A549 (cell line): ENCODE measurements around the gene MOV10. TPM values are rescaled to one million over a fixed set of nuclear protein-coding genes. Genes with fewer than 3 reads are reported as not detected.

Experiments used
- ATAC-seq, 2 experiments: fragments of 200-7000 bp in 1 of 2; fragments of >200 bp in 1 of 2; cut with Nextera tagmentation in 1 of 2; cut with Tn5 transposase in 1 of 2; 3 replicates each; pipeline versions ENCODE4 v1.8.0 to v1.9.1; 2018 to 2020; ENCODE audit warnings: mild to moderate bottlenecking in 1 of 2, moderate library complexity in 1 of 2
- CTCF ChIA-PET: fragments of 300-600 bp; sonication (Branson Sonifier 250); formaldehyde crosslinking; extraction: SDS; loops from one replicate; lab custom pipeline; 2021; ENCODE audit warnings: antibody characterized with exemption, inconsistent platforms; lab: Yijun Ruan, JAX
- POLR2A ChIA-PET: fragments of 350-600 bp; formaldehyde crosslinking; extraction: SDS; loops from one replicate; lab custom pipeline; 2021; ENCODE audit warnings: antibody characterized with exemption, inconsistent platforms; lab: Yijun Ruan, JAX
- DNase-seq, 2 experiments: peaks; one replicate each; pipeline versions ENCODE4 v3.0.0 to v3.0.0-alpha.2; 2011 to 2016; ENCODE audit warnings: low read depth in 1 of 2, low spot score in 1 of 2
- FAIRE-seq: peaks from 2 replicates; lab custom pipeline; 2011; peaks lifted over from hg19 to GRCh38; lab: Jason Lieb, UNC
- H3K27ac ChIP-seq, 2 experiments: fragments of >200 bp; sonication (Bioruptor Twin); formaldehyde crosslinking; 3 replicates each; pipeline ENCODE4 v1.5.1; 2016 to 2017
- H3K4me1 ChIP-seq: fragments of >200 bp; sonication (Bioruptor Twin); formaldehyde crosslinking; 3 replicates; pipeline ENCODE4 v1.6.1; 2016
- H3K4me2 ChIP-seq: fragments of >200 bp; sonication (Bioruptor Twin); formaldehyde crosslinking; 3 replicates; pipeline ENCODE4 v1.6.1; 2016
- H3K4me3 ChIP-seq: fragments of >200 bp; sonication (Bioruptor Twin); formaldehyde crosslinking; 3 replicates; pipeline ENCODE4 v1.5.1; 2016
- H3K9me3 ChIP-seq: fragments of >200 bp; sonication (Bioruptor Twin); formaldehyde crosslinking; 3 replicates; pipeline ENCODE4 v1.6.1; 2016
- CBX8 ChIP-seq: fragments of 200-600 bp; sonication (generic); IDR thresholded peaks from 2 replicates; pipeline ENCODE4 v1.6.1; 2016
- CHD4 ChIP-seq: fragments of 200-600 bp; sonication (generic); IDR thresholded peaks from 2 replicates; pipeline ENCODE4 v1.6.1; 2016; ENCODE audit warnings: antibody characterized with exemption, mild to moderate bottlenecking, borderline replicate concordance
- EHF ChIP-seq: fragments of 250-450 bp; sonication (Bioruptor Pico); IDR thresholded peaks from 2 replicates; pipeline ENCODE4 v1.5.0; 2020; ENCODE audit warnings: mild to moderate bottlenecking
- EHMT2 ChIP-seq: fragments of 200-600 bp; sonication (generic); IDR thresholded peaks from 2 replicates; pipeline ENCODE4 v1.6.1; 2016; ENCODE audit warnings: antibody characterized with exemption, low read depth, mild to moderate bottlenecking, moderate library complexity
- ELK1 ChIP-seq: fragments of 150-350 bp; IDR thresholded peaks from 2 replicates; pipeline ENCODE4 v1.6.1; 2014; ENCODE audit warnings: low read depth, mild to moderate bottlenecking, low read length
- EP300 ChIP-seq, 2 experiments: fragments of >200 bp; sonication (Bioruptor Twin); formaldehyde crosslinking; IDR thresholded peaks; 2 replicates in 1 of 2; 3 replicates in 1 of 2; pipeline ENCODE4 v1.6.1; 2016 to 2017
- FOSL2 ChIP-seq, 2 experiments: fragments of 450-650 bp in 1 of 2; fragments of >200 bp in 1 of 2; sonication (Bioruptor Twin) in 1 of 2; formaldehyde crosslinking; IDR thresholded peaks; 2 replicates each; pipeline versions ENCODE4 v1.5.0 to v1.6.1; 2016 to 2020; ENCODE audit warnings: mild to moderate bottlenecking in 1 of 2, moderate library complexity in 1 of 2
- HEYL ChIP-seq: fragments of 250-450 bp; sonication (Bioruptor Pico); IDR thresholded peaks from 2 replicates; pipeline ENCODE4 v1.8.0; 2021; ENCODE audit warnings: mild to moderate bottlenecking, moderate library complexity
- HOXB13 ChIP-seq: fragments of 250-450 bp; sonication (Bioruptor Pico); IDR thresholded peaks from 2 replicates; pipeline ENCODE4 v1.5.0; 2020; ENCODE audit warnings: low read depth, mild to moderate bottlenecking, moderate library complexity
- HOXB5 ChIP-seq: fragments of 250-450 bp; sonication (Bioruptor Pico); IDR thresholded peaks from 2 replicates; pipeline ENCODE4 v1.5.0; 2020; ENCODE audit warnings: mild to moderate bottlenecking, moderate library complexity
- KDM1A ChIP-seq: fragments of 200-600 bp; sonication (generic); IDR thresholded peaks from 2 replicates; pipeline ENCODE4 v1.6.1; 2016; ENCODE audit warnings: low read depth, mild to moderate bottlenecking
- MAFK ChIP-seq: fragments of 450-650 bp; IDR thresholded peaks from 2 replicates; pipeline ENCODE4 v1.6.1; 2014; ENCODE audit not compliant: partially characterized antibody
- NFE2L2 ChIP-seq: fragments of 150-350 bp; conservative IDR thresholded peaks from 2 replicates; pipeline ENCODE4 v1.6.1; 2014; ENCODE audit warnings: low read length
- RCOR1 ChIP-seq: fragments of 150-350 bp; IDR thresholded peaks from 2 replicates; pipeline ENCODE4 v1.6.1; 2014; ENCODE audit warnings: antibody characterized with exemption, low read length, low read depth
- RFX5 ChIP-seq: fragments of 450-650 bp; IDR thresholded peaks from 2 replicates; pipeline ENCODE4 v1.7.1; 2014; ENCODE audit warnings: antibody characterized with exemption, mild to moderate bottlenecking, moderate library complexity
- RNF2 ChIP-seq: fragments of 200-600 bp; sonication (generic); IDR thresholded peaks from 2 replicates; pipeline ENCODE4 v1.6.1; 2016; ENCODE audit warnings: low read depth, mild to moderate bottlenecking, antibody characterized with exemption, moderate library complexity, borderline replicate concordance
- SREBF2 ChIP-seq: fragments of 450-650 bp; IDR thresholded peaks from 2 replicates; pipeline ENCODE4 v1.6.1; 2014; ENCODE audit warnings: mild to moderate bottlenecking, moderate library complexity
- TP53 ChIP-seq: fragments of 250-450 bp; sonication (Bioruptor Pico); IDR thresholded peaks from 2 replicates; pipeline ENCODE4 v1.5.0; 2021; ENCODE audit warnings: mild to moderate bottlenecking, moderate library complexity
- ZNF302 ChIP-seq: fragments of 250-450 bp; sonication (Bioruptor Pico); IDR thresholded peaks from 2 replicates; pipeline ENCODE4 v1.9.0; 2021; ENCODE audit warnings: inconsistent platforms, mild to moderate bottlenecking, moderate library complexity
- WGBS: methylation state at CpG from one replicate; pipeline ENCODE4 v1.1.6; 2017; ENCODE audit errors: missing lambda C conversion rate; 5-methylcytosine and 5-hydroxymethylcytosine counted together
- polyA plus RNA-seq, 4 experiments: library from polyadenylated mRNA; depleted of rRNA in 3 of 4; stranded (reverse); fragments of >200 nt; fragmentation: RNase III in 1 of 4; extraction: RNeasy Plus Mini Kit Qiagen cat#74134 plus additional on column Dnase treatment in 1 of 4; gene quantifications; 2 replicates in 3 of 4; 3 replicates in 1 of 4; pipeline ENCODE4 v1.2.3, GENCODE V29; 2011 to 2017
- TF ChIP-seq, protein P1 (sequence below): fragments of >200 bp; sonication (Bioruptor Twin); formaldehyde crosslinking; IDR thresholded peaks from 3 replicates; pipeline ENCODE4 v1.6.1; 2016
- TF ChIP-seq, protein P2 (sequence below): fragments of 250-450 bp; sonication (Bioruptor Pico); IDR thresholded peaks from 2 replicates; pipeline ENCODE4 v1.5.0; 2020; ENCODE audit warnings: low read depth, mild to moderate bottlenecking, moderate library complexity

The MOV10 gene
- polyA plus RNA-seq, 2 of the 4 experiments (the other 2 are of a cell fraction): 27.3 to 37.3 TPM

GRCh38 chr1:112731451-112731850 is 57.0 kb downstream of the MOV10 start (continued):
- no peak for TF ChIP-seq RFX5
- TF ChIP-seq, protein P1, sequence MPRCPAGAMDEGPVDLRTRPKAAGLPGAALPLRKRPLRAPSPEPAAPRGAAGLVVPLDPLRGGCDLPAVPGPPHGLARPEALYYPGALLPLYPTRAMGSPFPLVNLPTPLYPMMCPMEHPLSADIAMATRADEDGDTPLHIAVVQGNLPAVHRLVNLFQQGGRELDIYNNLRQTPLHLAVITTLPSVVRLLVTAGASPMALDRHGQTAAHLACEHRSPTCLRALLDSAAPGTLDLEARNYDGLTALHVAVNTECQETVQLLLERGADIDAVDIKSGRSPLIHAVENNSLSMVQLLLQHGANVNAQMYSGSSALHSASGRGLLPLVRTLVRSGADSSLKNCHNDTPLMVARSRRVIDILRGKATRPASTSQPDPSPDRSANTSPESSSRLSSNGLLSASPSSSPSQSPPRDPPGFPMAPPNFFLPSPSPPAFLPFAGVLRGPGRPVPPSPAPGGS: no peak

GRCh38 chr1:112735752-112736151 is 61.3 kb downstream of the MOV10 start:
- H3K4me2 ChIP-seq: no peak overlapping the region
- ATAC-seq: peak; percentile 62 to 67; a peak in 4 of 6 replicates
- peak; percentile 23 to 28 for DNase-seq
- no peaks in the 10 kb centered on the region for H3K4me1 ChIP-seq
- no peaks in the 10 kb centered on the region for H3K9me3 ChIP-seq
- H3K4me3 ChIP-seq: no peak overlapping the region
- CTCF ChIA-PET: interaction anchor here (0.6 to 4.6 kb wide), 5 partner anchors 10 to 337 kb away, joined by 3 to 23 read pairs (median 6); partner anchors contain the start of genes LRIG2 and PPM1J
- no peak overlapping the region for H3K27ac ChIP-seq
- 73% methylated on average over 1 of the region's 1 CpG for WGBS
- TF ChIP-seq RFX5: no peak
- TF ChIP-seq FOSL2 (IDR thresholded peaks at IDR 0.05): peak; percentile 14; the same call in 1 of the 2 replicates
- TF ChIP-seq FOSL2 (CRISPR knock-in tag; IDR thresholded peaks at IDR 0.05): peak; percentile 65
- POLR2A ChIA-PET: no interaction called here
- no peak for FAIRE-seq

DNA sequence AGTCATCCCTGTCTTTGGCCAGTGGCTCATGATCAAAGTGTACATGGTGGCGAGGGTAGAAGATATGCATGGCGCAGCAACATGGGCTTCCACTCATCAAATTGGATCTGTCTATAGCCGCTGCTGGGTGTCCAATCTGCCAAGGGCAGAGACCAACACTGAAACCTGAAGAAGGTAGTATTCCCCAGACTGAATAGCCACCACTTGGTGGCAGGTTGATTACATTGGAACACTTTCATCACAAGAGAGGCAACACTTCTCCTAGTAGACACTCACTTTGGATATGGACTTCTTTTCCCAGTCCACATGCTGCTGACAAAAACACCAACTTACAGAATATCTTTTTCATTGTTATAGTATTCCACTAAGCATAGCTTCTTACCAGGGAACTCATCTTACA is 63.1 kb downstream of the MOV10 start:
- FAIRE-seq: no peak
- WGBS: 53% methylated on average over 3 of the region's 3 CpGs
- CTCF ChIA-PET: interaction anchor here (0.9 to 1.5 kb wide), 6 partner anchors 11 to 67 kb away, joined by 3 to 4 read pairs (median 4); a partner anchor contains a TSS

DNA sequence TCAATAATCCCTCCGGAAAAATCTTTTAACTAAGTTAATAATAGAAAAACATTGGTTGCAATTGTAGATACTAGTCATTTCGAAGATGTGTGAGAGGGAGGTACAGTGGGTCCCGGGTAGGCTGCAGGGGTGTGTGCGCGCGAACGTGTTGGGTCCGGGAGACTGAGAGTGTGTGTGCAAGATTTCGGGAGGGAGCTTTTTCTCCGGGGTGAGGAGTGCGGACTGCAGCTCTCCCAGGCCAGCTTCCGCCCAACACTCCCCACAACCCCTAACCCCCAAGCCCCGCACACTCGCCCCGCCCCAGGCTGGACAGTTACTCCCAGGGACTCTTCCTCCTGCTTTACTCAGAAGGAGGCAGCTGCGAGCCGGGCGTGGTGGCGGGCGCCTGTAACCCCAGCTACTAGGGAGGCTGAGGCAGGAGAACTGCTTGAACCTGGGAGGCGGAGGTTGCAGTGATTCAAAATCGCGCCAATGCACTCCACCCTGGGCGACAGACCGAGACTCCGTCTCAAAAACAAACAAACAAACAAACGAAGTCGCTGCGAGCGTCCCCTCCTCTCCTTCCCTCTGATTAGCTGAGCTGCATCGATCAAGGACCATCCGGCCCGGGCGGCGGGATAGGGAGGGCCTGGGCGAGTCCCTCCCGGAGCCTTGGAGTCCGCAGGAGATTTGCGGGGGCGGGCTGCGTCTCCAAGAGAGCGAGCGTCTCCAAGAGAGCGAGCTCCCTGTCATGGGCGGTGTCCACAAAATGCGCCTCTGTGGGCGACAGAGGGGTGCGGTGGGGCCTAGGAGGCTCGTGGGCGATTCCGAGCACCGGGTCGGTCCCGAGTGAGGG is 68.9 kb downstream of the MOV10 start:
- ChIA-PET POLR2A (no interaction called here), CTCF (interaction anchor here (0.6 to 2.9 kb wide), 4 partner anchors 24 to 61 kb away, joined by 3 to 9 read pairs (median 3); partner anchors contain the start of gene PPM1J)
- no peak for FAIRE-seq
- TF ChIP-seq ZNF302 (CRISPR knock-in tag): no peak
- TF ChIP-seq, protein P2, sequence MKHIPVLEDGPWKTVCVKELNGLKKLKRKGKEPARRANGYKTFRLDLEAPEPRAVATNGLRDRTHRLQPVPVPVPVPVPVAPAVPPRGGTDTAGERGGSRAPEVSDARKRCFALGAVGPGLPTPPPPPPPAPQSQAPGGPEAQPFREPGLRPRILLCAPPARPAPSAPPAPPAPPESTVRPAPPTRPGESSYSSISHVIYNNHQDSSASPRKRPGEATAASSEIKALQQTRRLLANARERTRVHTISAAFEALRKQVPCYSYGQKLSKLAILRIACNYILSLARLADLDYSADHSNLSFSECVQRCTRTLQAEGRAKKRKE: no peak
- no peak for TF ChIP-seq EHF
- no peak for TF ChIP-seq KDM1A
- TF ChIP-seq EP300 (IDR thresholded peaks at IDR 0.05): no peak
- TF ChIP-seq CBX8: no peak
- TF ChIP-seq HOXB13: no peak
- no peak for TF ChIP-seq HOXB5 (CRISPR knock-in tag)
- no peak for TF ChIP-seq RNF2
- no peak for TF ChIP-seq TP53 (CRISPR knock-in tag)
- no peak for TF ChIP-seq MAFK
- no peak for TF ChIP-seq SREBF2
- TF ChIP-seq CHD4: no peak
- no peak for TF ChIP-seq RCOR1
- no peak for TF ChIP-seq NFE2L2
- no peak for TF ChIP-seq RFX5
- no peak for TF ChIP-seq ELK1
- TF ChIP-seq EHMT2: no peak
- no peak for ATAC-seq
- no peak overlapping the region for H3K4me2 ChIP-seq
- 80% methylated on average over 31 of the region's 54 CpGs for WGBS
- no peaks in the 10 kb centered on the region for H3K4me1 ChIP-seq
- DNase-seq: no peak
- H3K9me3 ChIP-seq: no peaks in the 10 kb centered on the region
- H3K27ac ChIP-seq: no peak overlapping the region
- H3K4me3 ChIP-seq: no peak overlapping the region

More for the DNA sequence above, 63.1 kb downstream of the MOV10 start:
- DNase-seq (no peak), ATAC-seq (0 out of 6 replicates have a peak, but pooled peaks of 1 of the 2 experiments have one; percentile 30)
- no peak overlapping the region for H3K27ac ChIP-seq
- H3K4me3 ChIP-seq: no peak overlapping the region
- H3K4me2 ChIP-seq: no peak overlapping the region
- no peaks in the 10 kb centered on the region for H3K9me3 ChIP-seq
- H3K4me1 ChIP-seq: no peaks in the 10 kb centered on the region
- POLR2A ChIA-PET: no interaction called here
- TF ChIP-seq HEYL (CRISPR knock-in tag): no peak
- no peak for TF ChIP-seq EHMT2
